Measurements from ENCODE around the gene IMMP1L.

IMMP1L gene

DNA sequence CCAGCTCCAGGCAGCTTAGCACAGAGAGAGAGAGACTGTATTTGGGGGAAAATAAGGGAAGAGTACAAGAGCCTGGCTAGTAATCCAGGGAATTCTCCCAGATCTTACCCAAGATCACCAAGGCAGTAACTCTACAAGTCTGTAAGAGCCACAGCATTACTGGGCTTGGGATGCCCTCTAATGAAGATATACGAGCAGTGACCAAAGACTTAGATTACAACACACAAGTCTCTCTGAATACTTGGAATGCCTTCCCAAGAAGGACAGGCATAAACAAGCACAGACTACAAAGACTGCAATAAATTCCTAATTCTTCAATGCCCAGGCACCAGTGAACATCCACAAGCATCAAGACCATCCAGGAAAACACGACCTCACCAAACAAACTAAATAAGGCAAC lies 122.0 kb downstream of the IMMP1L start:
- DNase-seq (ENCODE audit: low spot score) = no peak

DNA sequence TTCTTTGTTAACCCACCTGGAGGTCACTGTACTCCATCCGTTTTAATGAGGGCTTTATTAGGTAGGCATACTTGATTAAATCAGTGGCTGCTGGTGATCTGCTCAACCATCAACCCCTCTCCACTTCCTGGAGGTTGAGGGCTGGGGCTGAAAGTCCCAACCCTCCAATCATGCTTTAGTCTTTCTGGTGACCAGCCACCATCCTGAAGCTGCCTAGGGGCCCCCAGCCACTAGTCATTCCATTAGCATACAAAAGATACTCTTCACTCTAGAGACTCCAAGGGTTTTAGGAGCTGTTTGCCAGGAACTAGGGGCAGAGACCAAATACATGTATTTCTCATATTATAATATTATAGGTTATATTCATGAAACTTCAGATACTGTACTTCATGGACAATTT lies 126.3 kb downstream of the IMMP1L start:
- no peak for DNase-seq (ENCODE audit: low spot score)
